HG03139 (cell line): Measurements from ENCODE around the gene SORCS2.

Experiments
- ATAC-seq: cut with Tn5 transposase; IDR thresholded peaks from one replicate; pipeline ENCODE4 v1.9.1; 2021; ENCODE audit not compliant: unreplicated experiment

Gene SORCS2

GRCh38 chr4:7399440-7400234 is 207.3 kb downstream of the SORCS2 start:
- no peak for ATAC-seq

DNA sequence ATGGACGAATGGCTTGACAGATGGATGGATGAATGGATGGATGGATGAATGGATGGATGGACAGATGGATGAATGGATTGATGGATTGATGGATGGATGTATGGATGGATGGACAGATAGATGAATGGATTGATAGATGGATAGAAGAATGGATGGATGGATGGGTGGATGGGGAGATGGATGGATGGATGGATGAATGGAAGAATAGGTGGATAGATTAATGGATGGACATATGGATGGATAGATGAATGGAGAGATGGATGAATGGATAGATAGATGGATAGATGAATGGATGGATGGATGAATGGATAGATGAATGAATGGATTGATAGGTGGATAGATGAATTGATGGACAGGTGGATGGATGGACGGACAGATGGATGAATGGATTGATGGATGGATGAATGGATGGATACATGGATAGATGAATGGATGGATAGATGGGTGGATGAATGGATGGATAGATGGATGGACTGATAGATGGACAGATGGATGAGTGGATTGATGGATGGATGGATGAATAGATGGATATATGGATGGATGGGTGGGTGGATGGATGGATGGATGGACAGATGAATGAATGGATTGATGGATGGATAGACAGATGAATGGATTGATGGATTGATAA is 208.4 kb downstream of the SORCS2 start:
- no peak for ATAC-seq

DNA sequence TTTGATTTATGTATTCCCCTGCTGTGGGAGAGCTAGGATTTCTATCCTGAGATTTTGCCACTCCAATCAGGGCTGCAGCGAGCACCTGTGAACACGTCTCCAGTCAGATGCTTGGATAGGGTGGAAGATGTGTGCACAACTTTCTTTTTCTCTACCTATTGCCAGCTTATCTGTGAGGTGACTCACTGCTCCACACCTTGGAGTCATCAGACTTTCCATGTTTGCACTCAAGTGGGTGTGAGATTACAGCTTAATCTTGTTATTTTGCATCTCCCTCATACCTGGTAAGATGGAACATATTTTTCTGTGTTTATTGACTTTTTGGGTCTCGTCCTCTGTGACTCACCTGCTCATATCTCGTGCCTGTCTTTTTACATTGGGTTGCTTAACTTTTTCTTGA is 210.2 kb downstream of the SORCS2 start:
- no peak for ATAC-seq

GRCh38 chr4:7403001-7403400 is 210.7 kb downstream of the SORCS2 start:
- ATAC-seq, result no peak

- no peak for ATAC-seq
Observed at GRCh38 chr4:7408166-7408565, 215.8 kb downstream of the SORCS2 start.

- ATAC-seq, result no peak
Observed at GRCh38 chr4:7410446-7410845, 218.1 kb downstream of the SORCS2 start.

- no peak for ATAC-seq
Observed at GRCh38 chr4:7411491-7411890, 219.2 kb downstream of the SORCS2 start.

DNA sequence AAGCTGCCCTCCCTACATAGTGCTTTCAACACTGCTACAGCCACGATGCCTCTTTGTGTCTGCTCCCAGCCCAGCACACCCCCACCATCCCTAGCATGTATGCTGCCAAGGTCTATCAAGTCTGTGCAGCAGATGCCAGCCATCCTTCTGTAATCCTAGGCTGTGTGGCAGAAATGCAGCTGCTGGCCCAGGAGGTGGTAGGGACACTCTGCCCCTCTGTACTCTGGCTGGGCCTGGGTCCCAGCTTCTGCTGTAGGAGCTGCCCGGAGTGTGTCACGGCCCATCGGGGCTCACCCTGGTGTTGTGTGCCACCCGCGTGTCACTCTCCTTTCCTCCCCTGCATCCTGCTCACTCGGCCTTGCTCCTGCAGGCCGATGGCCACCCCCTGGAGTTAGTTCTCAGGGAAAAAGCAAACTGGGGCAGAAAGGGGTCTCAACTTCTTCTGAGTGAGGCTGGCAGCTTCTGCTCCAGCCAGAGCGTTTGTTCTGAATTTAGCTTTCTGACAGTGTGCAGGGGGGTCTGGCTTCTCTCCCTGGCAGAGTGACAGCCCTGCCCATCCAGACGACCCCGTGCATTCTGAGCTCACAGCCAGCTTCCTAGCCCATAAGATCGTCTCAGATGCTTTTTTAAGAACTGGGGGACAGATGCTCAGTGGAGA is 219.7 kb downstream of the SORCS2 start:
- no peak for ATAC-seq

DNA sequence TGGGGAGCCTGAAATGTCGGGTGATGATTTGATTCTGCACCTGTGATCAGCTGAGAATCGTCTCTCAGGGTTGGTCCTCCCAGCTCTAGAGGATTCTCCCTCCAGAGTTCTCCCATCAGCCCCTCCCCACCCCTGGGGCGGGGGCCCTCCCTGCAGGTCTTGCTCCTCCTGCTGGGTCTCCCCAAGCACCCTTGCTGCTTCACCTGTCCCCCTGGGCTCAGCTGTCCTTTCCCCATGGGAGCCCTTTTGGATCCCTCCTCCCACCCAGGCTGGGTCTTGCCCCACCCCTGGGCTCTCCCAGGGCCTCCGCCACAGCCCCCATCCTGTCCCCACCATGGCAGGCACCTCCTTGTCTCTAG is 220.2 kb downstream of the SORCS2 start:
- no peak for ATAC-seq

- no peak for ATAC-seq
Observed at GRCh38 chr4:7414046-7414445, 221.7 kb downstream of the SORCS2 start.

DNA sequence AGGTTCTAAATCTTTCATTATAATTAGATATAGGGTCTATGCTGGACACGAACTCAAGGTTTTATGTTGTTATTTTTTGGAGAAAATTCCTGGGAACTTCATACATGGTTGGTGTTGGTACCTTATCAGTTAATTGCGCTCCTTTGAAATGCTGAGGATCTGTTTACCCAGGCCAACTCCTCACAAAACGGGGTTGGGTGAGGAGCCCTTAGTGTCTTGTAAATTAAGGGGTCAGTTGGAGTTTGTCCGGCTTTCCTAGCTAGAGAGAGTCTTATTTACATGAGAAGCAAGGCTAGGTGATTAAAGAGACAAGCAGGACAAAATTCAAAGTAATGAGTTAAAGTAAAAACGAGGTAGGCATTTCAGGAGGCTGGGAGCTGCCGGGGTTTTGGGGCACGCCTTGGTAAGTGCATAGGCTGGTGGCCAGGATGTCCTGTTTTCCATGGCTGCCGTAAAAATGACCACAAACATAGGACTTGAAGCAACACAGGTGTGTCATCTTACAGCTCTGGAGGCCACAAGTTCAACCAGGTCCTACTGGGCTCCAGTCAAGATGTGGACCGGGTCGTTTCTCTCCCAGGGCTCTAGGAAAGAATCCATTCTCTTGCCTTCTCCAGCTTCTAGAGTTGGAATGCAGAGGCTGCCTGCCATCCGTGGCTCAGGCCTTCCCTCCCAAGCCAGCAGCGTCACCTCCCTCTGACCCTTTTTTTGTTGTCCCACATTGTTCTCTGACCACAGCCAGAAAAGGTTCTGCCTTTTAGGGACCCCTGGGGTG is 222.6 kb downstream of the SORCS2 start:
- ATAC-seq, result no peak

DNA sequence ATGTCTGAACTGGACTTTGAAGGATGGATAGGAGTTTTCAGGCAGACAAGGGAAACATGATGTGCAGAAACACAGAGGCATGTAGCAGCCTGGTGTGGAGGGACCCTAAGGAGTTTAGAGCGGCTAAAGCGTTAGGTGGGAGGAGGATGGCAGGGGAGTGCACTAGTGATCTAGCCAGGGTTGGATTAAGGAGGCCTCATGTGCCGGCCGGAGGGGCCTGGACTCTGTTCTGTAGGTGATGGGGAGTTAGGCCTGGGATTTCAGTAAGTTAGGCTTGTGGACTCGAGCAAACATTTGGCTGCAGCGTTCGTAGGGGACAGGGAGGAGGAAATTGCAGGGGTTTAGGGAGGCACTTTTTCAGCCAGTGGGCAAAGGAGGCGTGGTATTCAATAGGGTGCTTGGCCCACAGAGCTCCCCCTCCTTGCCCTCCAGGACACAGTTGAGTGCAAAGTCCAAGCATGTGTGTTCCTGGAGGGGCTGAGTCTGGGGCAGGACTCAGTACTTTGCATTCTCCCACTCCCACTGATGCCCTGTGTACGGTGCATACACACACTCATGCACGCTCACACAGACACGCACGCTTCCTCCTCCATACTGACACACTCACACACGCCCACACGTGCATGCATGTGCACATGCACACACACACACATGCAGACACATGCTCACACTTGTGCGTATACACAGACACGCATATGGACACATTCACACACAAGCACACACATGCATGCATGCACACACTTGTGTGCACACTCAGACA is 223.8 kb downstream of the SORCS2 start:
- no peak for ATAC-seq

- ATAC-seq, result no peak
Observed at GRCh38 chr4:7416745-7417432, 224.6 kb downstream of the SORCS2 start.

- ATAC-seq, result no peak
Observed at GRCh38 chr4:7417639-7418038, 225.3 kb downstream of the SORCS2 start.

GRCh38 chr4:7418131-7418943 is 226.0 kb downstream of the SORCS2 start:
- no peak for ATAC-seq

DNA sequence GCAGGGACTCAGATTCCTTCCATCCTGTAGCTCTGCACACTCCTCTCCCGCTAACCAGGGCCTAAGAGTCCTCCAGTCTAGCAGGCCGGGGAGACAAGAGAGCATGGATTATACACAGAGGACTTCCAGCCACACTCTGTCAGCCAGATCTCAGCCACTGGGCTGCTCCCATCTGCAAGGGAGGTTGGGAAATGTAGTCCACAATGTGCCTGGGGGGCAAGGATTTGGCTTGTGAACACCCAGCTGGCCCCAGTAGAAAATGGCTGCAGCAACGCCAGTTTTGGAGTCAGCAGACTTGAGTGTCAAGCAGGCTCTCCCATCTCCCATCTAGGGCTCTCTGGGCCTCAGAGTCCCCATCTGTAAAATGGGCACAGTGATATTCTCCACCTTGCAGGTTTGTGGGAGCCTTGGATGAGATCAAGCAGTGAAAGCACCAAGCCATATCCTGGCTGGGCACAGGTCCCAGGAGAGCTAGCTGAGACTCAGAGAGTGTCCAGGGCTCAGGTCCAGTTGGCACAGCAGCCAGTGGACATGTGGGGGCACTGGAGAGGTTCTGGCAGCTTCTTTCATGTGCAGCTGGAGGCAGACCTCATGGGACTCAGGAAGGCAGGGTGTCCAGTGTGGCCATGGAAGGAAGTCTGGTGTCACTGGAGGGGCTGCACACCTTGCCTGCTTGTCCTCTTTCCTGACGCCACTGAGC is 227.8 kb downstream of the SORCS2 start:
- ATAC-seq, result no peak

DNA sequence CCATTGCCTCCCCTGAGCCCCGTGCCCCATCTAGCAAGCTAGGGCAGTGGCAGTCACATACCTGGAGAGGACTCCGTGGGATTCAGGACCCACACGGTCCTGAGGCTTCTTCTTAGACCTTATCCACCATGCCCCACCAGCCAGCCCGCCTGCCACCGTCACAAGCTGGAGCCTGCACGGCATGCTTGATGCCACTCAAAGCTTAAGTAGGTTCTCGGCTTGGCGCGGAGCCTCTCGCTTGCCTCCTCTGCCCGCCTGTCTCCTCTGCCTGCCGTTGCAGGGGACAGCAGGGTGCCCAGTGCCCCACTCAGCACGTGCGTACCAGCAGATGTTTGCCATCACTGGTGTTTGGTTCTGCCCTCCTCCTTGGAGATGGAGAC is 228.3 kb downstream of the SORCS2 start:
- ATAC-seq, result no peak

DNA sequence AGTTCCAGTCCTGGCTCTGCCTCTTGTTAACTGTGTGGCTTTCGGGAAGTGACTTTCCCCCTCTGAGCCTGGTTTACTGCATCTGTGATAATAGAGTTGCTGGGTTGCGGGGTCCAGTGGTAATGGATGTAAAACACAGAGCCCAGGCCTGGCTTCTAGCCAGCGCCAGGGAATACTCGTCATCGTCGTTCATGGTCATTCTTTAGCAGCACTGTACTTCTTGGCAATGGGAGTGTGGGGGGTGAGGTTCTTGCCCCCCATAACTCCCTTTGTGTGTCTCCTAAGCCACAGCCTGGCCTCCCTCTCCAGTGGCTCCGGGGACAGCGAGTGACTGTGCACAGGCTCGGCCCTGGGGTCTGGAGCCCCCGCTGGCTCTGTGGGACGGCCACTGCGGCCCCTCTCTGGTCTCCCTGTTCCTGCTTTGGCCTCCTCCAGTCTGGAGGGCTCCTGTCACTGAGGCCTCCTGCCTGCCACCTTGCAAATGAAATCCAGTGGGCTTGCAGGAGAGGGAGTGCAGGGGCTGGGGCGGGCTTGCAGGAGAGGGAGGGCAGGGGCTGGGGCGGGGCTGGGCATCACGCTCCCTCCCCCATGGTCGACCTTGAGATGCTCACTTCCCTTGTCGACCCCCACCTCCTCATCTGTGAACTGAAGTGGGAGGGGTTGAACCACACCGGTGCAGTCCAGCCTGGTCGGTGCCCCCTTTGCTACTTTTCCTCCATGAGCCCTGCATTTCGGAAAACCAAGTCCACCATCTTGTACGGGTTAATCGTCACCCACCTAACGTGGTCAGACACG is 229.2 kb downstream of the SORCS2 start:
- ATAC-seq, result no peak
